Colonic mucosa (tissue), 4 donors: ENCODE measurements around the gene VIP. TPM values are rescaled to one million over a fixed set of nuclear protein-coding genes. Genes with fewer than 3 reads are reported as not detected.
"Not testable (repeated sequence)": the region's sequence is repeated elsewhere in the genome, so short reads cannot be mapped to it uniquely, and the experiment has no call there.

Experiments used
- DNase-seq: peaks from one replicate; pipeline ENCODE4 v3.0.0-alpha.2; 2020
- H3K27ac ChIP-seq: fragments of 200-600 bp; one replicate; pipeline ENCODE4 v1.8.0; 2021
- H3K27me3 ChIP-seq: fragments of 200-600 bp; one replicate; pipeline ENCODE4 v1.8.0; 2021
- H3K36me3 ChIP-seq: fragments of 200-600 bp; one replicate; pipeline ENCODE4 v1.8.0; 2021
- H3K4me1 ChIP-seq: fragments of 200-600 bp; one replicate; pipeline ENCODE4 v1.8.0; 2021; ENCODE audit warnings: mild to moderate bottlenecking
- H3K4me3 ChIP-seq: fragments of 200-600 bp; one replicate; pipeline ENCODE4 v1.8.0; 2021
- H3K9ac ChIP-seq, 2 donors: one replicate each; pipeline ENCODE4 v1.7.0; 2013; ENCODE audit warnings: control low read depth in 2 of 2, low read depth in 2 of 2, low read length in 2 of 2
- H3K9me3 ChIP-seq: fragments of 200-600 bp; one replicate; pipeline ENCODE4 v1.8.0; 2021
- intact Hi-C: fragments of 100-400 bp; cut with DNase I; formaldehyde crosslinking; loops from one replicate; pipeline ENCODE4 v1.14.1; 2022
- total RNA-seq, 2 donors: library from RNA; stranded (reverse); fragmentation: NEBNext Ultra II Directional in 1 of 2; extraction: Animal tissue kit (Norgen Biotek cat#: 25700) in 1 of 2; gene quantifications; one replicate each; pipeline ENCODE4 v1.2.1, GENCODE V29; 2021
- TF ChIP-seq, protein P1 (sequence below): fragments of 200-600 bp; IDR thresholded peaks from one replicate; pipeline ENCODE4 v1.8.0; 2022; ENCODE audit warnings: antibody characterized with exemption, mild to moderate bottlenecking
- donor health status: healthy.
- donor health status: DM: no; HTN: no; CAD: no.
- donor health status: DM: no; HTN: no; CAD: no.

Gene VIP
- 10 to 100 TPM in 1 of 2 donors, 1 to 10 TPM in 1; 1.5 to 10.9 TPM for total RNA-seq

GRCh38 chr6:152750694-152751093 is at the start of gene VIP:
Gene VIP (plus strand): TSS chr6:152750797. CDS start chr6:152752178, 1,381 bp downstream.
- H3K27ac ChIP-seq, result no peak within 1 kb of the TSS
- H3K9me3 ChIP-seq, result no peaks in the 10 kb centered on the region
- TF ChIP-seq, protein P1, sequence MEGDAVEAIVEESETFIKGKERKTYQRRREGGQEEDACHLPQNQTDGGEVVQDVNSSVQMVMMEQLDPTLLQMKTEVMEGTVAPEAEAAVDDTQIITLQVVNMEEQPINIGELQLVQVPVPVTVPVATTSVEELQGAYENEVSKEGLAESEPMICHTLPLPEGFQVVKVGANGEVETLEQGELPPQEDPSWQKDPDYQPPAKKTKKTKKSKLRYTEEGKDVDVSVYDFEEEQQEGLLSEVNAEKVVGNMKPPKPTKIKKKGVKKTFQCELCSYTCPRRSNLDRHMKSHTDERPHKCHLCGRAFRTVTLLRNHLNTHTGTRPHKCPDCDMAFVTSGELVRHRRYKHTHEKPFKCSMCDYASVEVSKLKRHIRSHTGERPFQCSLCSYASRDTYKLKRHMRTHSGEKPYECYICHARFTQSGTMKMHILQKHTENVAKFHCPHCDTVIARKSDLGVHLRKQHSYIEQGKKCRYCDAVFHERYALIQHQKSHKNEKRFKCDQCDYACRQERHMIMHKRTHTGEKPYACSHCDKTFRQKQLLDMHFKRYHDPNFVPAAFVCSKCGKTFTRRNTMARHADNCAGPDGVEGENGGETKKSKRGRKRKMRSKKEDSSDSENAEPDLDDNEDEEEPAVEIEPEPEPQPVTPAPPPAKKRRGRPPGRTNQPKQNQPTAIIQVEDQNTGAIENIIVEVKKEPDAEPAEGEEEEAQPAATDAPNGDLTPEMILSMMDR, result no peak
- H3K4me1 ChIP-seq, result no peaks in the 10 kb centered on the region
- H3K4me3 ChIP-seq, result no peak within 1 kb of the TSS
- DNase-seq, result no peak
- intact Hi-C loops, result no loop called here
- no peaks in the 10 kb centered on the region for H3K36me3 ChIP-seq
- no peaks in the 10 kb centered on the region for H3K27me3 ChIP-seq
- H3K9ac ChIP-seq, result no peak within 1 kb of the TSS

GRCh38 chr6:152701081-152701862 is 49.3 kb upstream of the VIP start:
- Histone ChIP-seq H3K4me1 (no peaks in the 10 kb centered on the region), H3K9me3 (no peaks in the 10 kb centered on the region), H3K9ac (no peak overlapping the region), H3K4me3 (no peak overlapping the region), H3K36me3 (no peaks in the 10 kb centered on the region), H3K27me3 (no peaks in the 10 kb centered on the region), H3K27ac (no peak overlapping the region)
- intact Hi-C loops, result no loop called here
- DNase-seq, result no peak
- TF ChIP-seq, protein P1, result no peak

DNA sequence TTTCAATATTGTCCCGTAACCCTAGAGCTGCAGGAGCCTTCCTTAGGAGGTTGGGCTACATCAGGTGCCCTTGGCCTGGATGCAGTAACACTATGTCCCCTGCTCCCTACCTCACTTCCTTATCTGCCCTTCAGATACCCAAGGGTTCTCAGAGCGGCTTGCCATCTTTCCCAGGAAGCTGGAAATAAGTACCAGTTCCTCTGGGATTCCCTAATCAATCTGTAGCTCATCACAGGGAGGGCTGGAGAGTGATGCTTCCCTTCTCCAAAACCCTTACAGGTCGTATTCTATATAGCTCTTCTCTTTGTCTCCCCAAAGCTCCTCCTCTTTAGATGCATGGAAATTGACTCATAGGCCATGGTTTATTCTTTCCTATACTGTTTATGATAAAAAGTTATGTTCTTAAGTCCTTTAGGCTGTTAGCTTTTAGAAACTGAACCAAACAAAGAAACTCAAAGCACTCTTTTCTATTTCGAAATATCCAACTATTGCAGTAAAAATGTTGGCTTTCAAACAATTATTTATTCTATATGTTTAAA is 48.7 kb upstream of the VIP start:
- intact Hi-C loops, result no loop called here
- no peak overlapping the region for H3K27ac ChIP-seq
- TF ChIP-seq, protein P1, result no peak
- H3K27me3 ChIP-seq, result no peaks in the 10 kb centered on the region
- H3K4me1 ChIP-seq, result no peaks in the 10 kb centered on the region
- no peaks in the 10 kb centered on the region for H3K9me3 ChIP-seq
- DNase-seq, result no peak
- H3K9ac ChIP-seq, result no peak overlapping the region
- no peaks in the 10 kb centered on the region for H3K36me3 ChIP-seq
- H3K4me3 ChIP-seq, result no peak overlapping the region

DNA sequence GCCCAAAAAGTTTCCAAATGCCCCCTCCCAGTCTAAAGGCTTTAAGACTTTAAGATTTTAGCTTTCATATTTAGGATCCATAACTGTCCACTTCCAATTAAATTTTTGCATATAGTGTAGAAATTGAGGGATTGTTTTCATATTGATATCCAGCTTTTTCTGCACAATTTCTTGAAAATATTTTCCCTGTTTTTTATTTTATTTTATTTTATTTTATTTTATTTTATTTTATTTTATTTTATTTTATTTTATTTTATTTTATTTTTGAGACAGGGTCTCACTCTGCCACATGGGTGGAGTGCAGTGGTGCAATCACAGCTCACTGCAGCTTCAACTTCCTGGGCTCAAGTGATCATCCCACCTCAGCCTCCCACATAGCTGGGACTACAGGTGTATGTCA is 46.8 kb upstream of the VIP start:
- H3K9me3 ChIP-seq, H3K27me3 ChIP-seq, H3K9ac ChIP-seq, H3K27ac ChIP-seq, H3K4me3 ChIP-seq, H3K36me3 ChIP-seq, DNase-seq, H3K4me1 ChIP-seq, intact Hi-C loops: not testable (repeated sequence)

- intact Hi-C loops, result no loop called here
- no peaks in the 10 kb centered on the region for H3K27me3 ChIP-seq
- no peak overlapping the region for H3K27ac ChIP-seq
- H3K4me3 ChIP-seq, result no peak overlapping the region
- H3K36me3 ChIP-seq, result no peaks in the 10 kb centered on the region
- no peaks in the 10 kb centered on the region for H3K4me1 ChIP-seq
- H3K9ac ChIP-seq, result no peak overlapping the region
- no peak for DNase-seq
- H3K9me3 ChIP-seq, result no peaks in the 10 kb centered on the region
- TF ChIP-seq, protein P1, result no peak
Measured at GRCh38 chr6:152705327-152705726, 45.3 kb upstream of the VIP start.

DNA sequence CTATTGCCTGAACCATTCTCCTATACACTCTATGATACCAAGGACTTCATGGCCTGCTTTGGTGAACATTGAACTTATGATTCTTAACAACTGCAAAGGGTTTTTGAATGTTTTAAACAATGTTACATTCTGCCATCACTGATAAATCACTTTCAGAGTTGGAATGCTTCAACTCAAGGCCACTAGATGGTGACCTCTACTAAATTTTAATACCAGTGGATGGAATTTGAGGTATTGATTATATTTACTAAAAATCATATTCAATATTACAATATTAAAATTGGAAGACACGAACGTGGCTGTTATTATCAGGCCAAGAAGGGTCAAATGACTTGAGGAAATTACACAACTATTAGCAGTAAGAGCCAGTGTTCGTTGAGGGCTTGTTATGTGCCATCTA is 34.3 kb upstream of the VIP start:
- no peak overlapping the region for H3K9ac ChIP-seq
- DNase-seq, result no peak
- H3K4me3 ChIP-seq, result no peak overlapping the region
- H3K9me3 ChIP-seq, result no peaks in the 10 kb centered on the region
- TF ChIP-seq, protein P1, result no peak
- H3K36me3 ChIP-seq, result no peaks in the 10 kb centered on the region
- H3K27ac ChIP-seq, result no peak overlapping the region
- H3K27me3 ChIP-seq, result no peaks in the 10 kb centered on the region
- intact Hi-C loops, result no loop called here
- no peaks in the 10 kb centered on the region for H3K4me1 ChIP-seq
